ENCODE measurements around the gene TSPAN14. TPM values are rescaled to one million over a fixed set of nuclear protein-coding genes. Genes with fewer than 3 reads are reported as not detected.
A peak's percentile ranks its signal among the peaks of the same experiment; 100 is the strongest.

TSPAN14 gene
- total RNA-seq, 1 donor from 2014 or later, result 21.1 TPM

DNA sequence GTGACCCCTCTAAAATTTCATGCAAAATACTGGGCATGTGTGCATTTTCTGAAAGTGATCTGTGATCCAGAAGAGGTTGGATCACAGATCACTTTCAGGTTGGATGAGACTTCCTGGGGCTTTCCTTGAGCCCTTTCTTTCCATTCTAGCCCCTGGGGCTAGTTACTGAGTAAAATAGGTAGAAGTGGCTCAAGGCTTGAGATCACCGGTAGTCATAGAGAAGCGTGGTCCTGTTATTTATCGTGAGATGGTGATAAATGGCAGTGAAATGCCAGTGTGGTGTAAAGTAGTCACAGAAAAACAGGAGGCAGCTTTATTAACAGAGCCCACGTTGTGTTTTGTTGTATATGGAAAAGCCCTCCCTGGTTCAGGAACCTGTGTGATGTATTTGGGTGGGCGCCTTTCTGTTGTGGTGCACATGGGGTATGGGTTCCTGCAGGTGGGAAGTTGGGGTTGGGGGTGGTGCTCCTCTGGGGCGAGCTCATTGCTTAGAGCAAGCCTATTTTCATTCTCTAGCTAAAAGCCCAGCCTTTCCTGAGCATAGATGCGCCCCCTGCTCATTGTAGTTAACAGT, 49.6 kb downstream of the TSPAN14 start:
- Histone ChIP-seq H3K4me3 (ENCODE audit: low read depth, low read length) (no peak overlapping the region), H3K27me3 (ENCODE audit: control insufficient read depth, insufficient read depth, low read length) (no peaks in the 10 kb centered on the region), H3K36me3 (ENCODE audit: control insufficient read depth, insufficient read depth, low read length) (peaks cover 11% of the 10 kb centered on the region)
- no peak for DNase-seq (ENCODE audit: low read depth)
- TF ChIP-seq, protein P1, sequence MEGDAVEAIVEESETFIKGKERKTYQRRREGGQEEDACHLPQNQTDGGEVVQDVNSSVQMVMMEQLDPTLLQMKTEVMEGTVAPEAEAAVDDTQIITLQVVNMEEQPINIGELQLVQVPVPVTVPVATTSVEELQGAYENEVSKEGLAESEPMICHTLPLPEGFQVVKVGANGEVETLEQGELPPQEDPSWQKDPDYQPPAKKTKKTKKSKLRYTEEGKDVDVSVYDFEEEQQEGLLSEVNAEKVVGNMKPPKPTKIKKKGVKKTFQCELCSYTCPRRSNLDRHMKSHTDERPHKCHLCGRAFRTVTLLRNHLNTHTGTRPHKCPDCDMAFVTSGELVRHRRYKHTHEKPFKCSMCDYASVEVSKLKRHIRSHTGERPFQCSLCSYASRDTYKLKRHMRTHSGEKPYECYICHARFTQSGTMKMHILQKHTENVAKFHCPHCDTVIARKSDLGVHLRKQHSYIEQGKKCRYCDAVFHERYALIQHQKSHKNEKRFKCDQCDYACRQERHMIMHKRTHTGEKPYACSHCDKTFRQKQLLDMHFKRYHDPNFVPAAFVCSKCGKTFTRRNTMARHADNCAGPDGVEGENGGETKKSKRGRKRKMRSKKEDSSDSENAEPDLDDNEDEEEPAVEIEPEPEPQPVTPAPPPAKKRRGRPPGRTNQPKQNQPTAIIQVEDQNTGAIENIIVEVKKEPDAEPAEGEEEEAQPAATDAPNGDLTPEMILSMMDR (IDR thresholded peaks at IDR 0.05; ENCODE audit: insufficient read depth, low read length, severe bottlenecking), result no peak
- no peak for FAIRE-seq

DNA sequence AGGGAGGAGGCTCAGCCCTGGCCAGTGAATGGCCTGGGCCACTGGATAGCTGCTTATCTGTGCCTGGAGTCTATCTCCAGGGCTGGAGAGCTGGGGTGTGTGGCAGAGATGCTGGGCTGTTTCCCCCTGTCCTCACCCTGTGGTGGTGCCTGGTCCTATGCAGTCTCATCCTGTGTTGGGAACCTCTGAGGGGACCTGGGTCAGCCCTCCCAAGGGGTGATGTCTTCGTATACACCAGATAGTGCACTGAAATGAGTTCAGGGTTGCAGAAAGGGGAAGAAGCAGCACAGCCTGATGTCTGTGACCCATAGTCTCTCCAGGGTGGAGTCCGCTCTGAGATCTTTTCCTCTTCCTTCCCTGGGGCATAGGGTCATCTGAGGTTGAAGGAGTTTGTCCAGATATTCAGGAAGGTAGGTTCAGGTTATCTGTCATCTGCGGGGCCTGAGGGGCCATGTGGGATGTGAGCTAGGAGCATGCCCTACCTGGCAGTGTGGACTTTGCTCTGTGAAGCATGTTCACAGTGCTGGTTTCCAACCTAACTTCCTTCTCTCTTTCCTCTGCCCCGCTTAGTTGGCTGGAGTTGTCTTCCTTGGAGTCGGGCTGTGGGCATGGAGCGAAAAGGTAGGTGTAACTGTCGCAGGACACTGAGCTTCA, 50.2 kb downstream of the TSPAN14 start:
- peaks cover 12% of the 10 kb centered on the region for H3K36me3 ChIP-seq (ENCODE audit: control insufficient read depth, insufficient read depth, low read length)
- no peak for FAIRE-seq
- no peak for DNase-seq (ENCODE audit: low read depth)
- no peak overlapping the region for H3K4me3 ChIP-seq (ENCODE audit: low read depth, low read length)
- TF ChIP-seq, protein P1 (IDR thresholded peaks at IDR 0.05; ENCODE audit: insufficient read depth, low read length, severe bottlenecking), result no peak
- H3K27me3 ChIP-seq (ENCODE audit: control insufficient read depth, insufficient read depth, low read length), result no peaks in the 10 kb centered on the region

DNA sequence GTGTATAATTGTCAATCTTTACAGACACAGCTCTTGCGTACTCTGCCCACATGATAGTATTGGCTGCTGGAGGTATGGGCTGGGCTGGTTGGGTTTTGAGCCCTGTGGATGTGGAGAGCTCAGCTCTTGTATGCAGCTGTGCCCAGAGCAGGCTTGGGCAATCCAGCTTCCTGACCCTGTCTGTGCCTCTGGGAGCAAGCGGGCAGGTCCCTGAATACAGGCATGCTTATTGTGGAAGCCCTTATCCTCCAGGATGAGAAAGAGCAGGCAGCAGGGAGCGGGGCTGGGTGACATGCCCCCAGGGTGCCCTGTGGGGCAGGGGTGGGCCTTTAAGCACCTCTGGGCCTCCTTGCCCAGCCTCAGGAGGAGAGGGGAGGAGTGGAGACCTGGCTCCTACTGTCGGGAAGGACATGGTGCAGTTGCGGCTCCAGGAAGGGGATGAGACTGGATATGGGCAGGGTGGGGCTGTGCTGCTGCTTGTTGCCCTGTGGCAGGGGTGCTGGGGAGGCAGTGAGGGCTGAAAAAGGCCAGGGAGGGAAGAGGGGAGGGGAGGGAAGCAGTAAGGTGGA, 50.9 kb downstream of the TSPAN14 start:
- TF ChIP-seq, protein P1 (IDR thresholded peaks at IDR 0.05; ENCODE audit: insufficient read depth, low read length, severe bottlenecking), result no peak
- Histone ChIP-seq H3K36me3 (ENCODE audit: control insufficient read depth, insufficient read depth, low read length) (peaks cover 15% of the 10 kb centered on the region), H3K4me3 (ENCODE audit: low read depth, low read length) (no peak overlapping the region), H3K27me3 (ENCODE audit: control insufficient read depth, insufficient read depth, low read length) (no peaks in the 10 kb centered on the region)
- DNase-seq (ENCODE audit: low read depth), result no peak
- FAIRE-seq, result no peak

DNA sequence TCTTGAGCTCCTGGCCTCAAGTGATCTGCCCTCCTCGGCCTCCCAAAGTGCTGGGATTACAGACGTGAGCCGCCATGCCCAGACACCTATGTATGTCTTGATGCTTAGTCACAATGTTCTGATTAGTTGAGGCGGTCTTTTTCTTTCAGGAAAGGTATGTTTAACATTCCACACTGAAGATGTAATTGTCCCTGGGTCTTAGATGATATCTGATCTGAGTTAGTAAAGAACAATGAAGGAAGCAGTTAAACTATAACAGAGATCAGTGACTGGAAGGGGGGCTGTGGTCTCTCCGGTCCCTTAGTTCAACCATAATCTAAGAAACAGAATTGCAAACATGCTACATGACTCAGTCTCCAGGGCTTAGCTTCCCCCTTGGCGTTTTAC, 52.1 kb downstream of the TSPAN14 start:
- TF ChIP-seq, protein P1 (IDR thresholded peaks at IDR 0.05; ENCODE audit: insufficient read depth, low read length, severe bottlenecking), result no peak
- Histone ChIP-seq H3K4me3 (ENCODE audit: low read depth, low read length) (no peak overlapping the region), H3K36me3 (ENCODE audit: control insufficient read depth, insufficient read depth, low read length) (peaks cover 17% of the 10 kb centered on the region), H3K27me3 (ENCODE audit: control insufficient read depth, insufficient read depth, low read length) (no peaks in the 10 kb centered on the region)
- DNase-seq (ENCODE audit: low read depth), result peak; percentile 98
- FAIRE-seq, result no peak

DNA sequence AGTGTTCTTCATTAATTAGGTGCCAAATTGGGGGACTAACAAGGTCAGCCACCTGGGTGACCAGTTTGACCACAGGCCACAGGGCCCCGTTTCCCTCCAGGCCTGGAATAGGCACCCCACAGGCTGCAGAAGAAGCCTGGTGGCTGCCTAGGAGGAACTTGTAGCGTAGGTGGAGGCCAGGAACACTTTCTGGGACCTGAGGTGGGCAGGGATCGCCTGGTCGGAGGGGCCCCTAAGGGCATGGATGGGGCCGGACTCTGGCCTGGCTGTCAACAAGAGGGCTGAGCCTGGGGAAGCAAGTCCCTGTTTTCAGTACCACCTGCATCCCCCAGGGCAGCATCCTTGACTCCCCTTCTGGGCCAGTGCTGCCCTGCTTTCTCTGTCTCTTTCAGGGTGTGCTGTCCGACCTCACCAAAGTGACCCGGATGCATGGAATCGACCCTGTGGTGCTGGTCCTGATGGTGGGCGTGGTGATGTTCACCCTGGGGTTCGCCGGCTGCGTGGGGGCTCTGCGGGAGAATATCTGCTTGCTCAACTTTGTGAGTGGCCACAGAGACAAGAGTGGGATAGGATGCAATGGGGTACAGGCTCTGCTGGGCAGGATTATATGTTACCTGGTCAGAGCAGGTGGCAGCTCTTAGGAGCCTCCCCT, 52.9 kb downstream of the TSPAN14 start:
- Histone ChIP-seq H3K4me3 (ENCODE audit: low read depth, low read length) (no peak overlapping the region), H3K36me3 (ENCODE audit: control insufficient read depth, insufficient read depth, low read length) (peaks cover 18% of the 10 kb centered on the region), H3K27me3 (ENCODE audit: control insufficient read depth, insufficient read depth, low read length) (no peaks in the 10 kb centered on the region)
- FAIRE-seq (no peak), DNase-seq (ENCODE audit: low read depth) (no peak)
- TF ChIP-seq, protein P1 (IDR thresholded peaks at IDR 0.05; ENCODE audit: insufficient read depth, low read length, severe bottlenecking), result no peak

Data from bronchial epithelial cell (primary cell).